ENCODE results near the gene PCP4L1.

Gene PCP4L1

GRCh38 chr1:161258439-161259344 lies at the start of gene PCP4L1:
Gene PCP4L1, plus strand, starts transcription at chr1:161258745. Its CDS starts 230 bp downstream, at chr1:161258975.
- TF ChIP-seq CTCF (IDR thresholded peaks at IDR 0.05; ENCODE audit: extremely low read depth, missing control alignments), result no peak
- peak; percentile 80 for DNase-seq (ENCODE audit: low spot score)

DNA sequence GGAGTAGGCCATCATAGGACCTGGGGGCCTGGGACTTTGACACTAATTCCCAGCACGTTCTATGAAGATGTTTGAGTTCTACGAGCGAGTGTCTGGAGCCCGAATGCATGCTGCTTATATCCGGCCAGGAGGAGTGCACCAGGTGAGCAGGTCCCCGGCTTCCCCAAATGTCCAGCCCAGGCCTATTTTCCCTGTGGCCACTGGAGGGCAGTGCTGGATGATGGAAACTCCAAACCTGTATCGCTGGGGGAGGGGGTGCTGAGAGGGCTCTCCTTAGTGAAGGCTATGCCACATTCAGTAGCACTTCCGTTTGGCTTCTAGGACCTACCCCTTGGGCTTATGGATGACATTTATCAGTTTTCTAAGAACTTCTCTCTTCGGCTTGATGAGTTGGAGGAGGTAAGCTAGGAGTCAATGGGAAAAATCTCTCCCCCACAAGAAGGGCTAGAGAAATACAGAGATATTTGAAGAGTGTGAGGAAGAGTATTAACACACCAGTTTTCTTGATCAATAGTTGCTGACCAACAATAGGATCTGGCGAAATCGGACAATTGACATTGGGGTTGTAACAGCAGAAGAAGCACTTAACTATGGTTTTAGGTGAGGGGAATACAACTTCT lies 48.6 kb upstream of the PCP4L1 start:
- TF ChIP-seq CTCF (IDR thresholded peaks at IDR 0.05; ENCODE audit: extremely low read depth, missing control alignments), result peak; percentile 80
- DNase-seq (ENCODE audit: low spot score), result peak; percentile 73

- no peak for DNase-seq (ENCODE audit: low spot score)
- no peak for TF ChIP-seq CTCF (IDR thresholded peaks at IDR 0.05; ENCODE audit: extremely low read depth, missing control alignments)
Measured at GRCh38 chr1:161214369-161214768, 44.2 kb upstream of the PCP4L1 start.

DNA sequence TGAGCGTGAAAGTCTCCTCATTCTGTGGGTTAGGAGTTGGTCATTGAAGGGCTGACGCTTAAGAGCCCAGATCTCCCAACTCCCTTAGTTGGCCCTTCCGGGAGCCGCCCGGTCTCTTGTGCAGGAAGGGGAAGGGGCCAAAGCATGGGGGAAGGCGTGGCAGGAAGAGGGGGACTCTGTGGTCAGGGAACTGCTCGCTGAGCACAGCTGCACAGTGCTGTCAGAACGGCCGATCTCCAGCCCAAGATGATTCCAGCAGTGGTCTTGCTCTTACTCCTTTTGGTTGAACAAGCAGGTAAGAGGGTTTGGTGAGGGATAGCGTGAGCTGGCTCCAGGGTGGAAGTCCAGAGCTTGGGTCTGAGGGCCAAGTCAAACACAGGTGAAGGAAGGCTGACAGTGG lies 43.5 kb upstream of the PCP4L1 start, which contains the start of gene FCER1G:
FCER1G (plus strand) TSS at position 220 of the 400 bp plus-strand sequence; CDS start at position 247, 27 bp downstream.
- no peak for DNase-seq (ENCODE audit: low spot score)
- no peak for TF ChIP-seq CTCF (IDR thresholded peaks at IDR 0.05; ENCODE audit: extremely low read depth, missing control alignments)

DNA sequence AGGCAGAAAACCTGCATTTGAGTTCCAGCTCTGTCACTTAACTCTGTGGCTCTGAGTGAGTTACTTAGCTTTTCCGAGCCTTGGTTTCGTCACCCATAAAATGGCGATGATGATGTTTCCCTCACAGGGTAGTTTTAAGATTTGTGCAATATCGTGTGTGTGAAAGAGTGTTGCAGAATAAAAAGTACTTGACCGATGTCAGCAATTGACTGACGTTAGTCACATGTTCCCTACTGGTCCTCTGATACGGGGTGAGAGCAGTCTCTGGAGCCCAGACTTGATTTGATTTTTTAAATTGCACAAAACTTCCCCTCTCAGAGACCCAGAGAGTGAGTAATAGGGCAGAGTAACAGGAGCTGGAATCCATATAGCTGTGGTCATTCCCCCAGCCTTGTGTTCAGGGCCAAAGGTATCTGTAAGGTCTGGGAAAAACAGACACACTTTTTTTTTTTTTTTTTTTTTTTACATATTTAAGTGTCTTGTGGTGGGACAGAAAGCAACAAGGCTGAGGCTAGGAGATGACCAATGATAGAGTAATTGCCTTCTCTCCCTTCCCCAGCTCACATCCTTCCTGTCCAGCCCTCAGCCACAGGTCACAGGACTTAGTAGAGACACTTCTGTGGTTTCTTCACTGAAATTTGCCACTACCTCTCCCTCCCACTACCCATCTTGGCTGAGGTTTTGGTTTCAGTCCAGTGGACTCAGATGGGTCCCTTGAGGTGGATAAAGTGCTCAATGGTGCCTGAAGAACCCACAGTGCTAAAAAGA lies 41.4 kb upstream of the PCP4L1 start:
- DNase-seq (ENCODE audit: low spot score), result peak; percentile 56
- TF ChIP-seq CTCF (IDR thresholded peaks at IDR 0.05; ENCODE audit: extremely low read depth, missing control alignments), result no peak

DNA sequence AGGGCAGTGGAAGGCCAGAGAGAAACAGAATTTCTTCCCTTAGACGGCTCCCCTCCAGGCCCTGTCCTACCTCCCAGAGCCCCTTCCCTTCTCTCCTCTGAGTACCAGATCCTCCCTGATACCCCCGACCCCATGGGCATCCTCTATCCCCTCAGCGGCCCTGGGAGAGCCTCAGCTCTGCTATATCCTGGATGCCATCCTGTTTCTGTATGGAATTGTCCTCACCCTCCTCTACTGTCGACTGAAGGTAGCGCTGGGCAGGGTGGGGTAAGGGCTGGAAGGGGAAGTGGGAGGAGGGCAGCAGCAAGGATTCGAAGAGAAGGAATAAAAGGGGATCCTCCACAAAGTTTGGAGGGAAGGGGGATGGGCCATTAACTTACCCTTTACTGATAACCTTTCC lies 40.7 kb upstream of the PCP4L1 start:
- DNase-seq (ENCODE audit: low spot score), result no peak
- TF ChIP-seq CTCF (IDR thresholded peaks at IDR 0.05; ENCODE audit: extremely low read depth, missing control alignments), result no peak

Data from GM20000 (cell line).